ENCODE measurements around the gene CCDC183. TPM values are rescaled to one million over a fixed set of nuclear protein-coding genes. Genes with fewer than 3 reads are reported as not detected.

The CCDC183 gene

DNA sequence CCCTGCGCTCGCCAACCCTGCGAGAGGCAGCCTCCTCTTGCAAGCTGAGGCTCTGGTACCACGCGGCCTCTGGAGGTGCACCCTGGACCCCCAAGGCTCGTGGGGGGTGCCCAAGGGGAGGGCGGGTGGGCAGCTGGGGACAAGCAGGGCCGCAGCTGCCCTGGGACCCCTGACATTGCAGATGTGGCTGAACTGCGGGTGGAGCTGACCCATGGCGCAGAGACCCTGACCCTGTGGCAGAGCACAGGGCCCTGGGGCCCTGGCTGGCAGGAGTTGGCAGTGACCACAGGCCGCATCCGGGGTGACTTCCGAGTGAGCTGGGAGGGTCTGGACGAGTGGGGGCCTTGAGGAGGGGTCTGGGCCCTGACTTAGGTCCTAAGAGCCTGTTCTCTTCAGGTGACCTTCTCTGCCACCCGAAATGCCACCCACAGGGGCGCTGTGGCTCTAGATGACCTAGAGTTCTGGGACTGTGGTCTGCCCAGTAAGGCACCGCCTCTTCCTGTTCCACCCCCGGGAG lies 57.5 kb downstream of the CCDC183 start:
- Histone ChIP-seq H3K36me3 (ENCODE audit: insufficient read depth, low read length) (peaks cover 9% of the 10 kb centered on the region), H3K9ac (ENCODE audit: low read depth, low read length) (no peak overlapping the region), H3K27me3 (ENCODE audit: control insufficient read depth, insufficient read depth, low read length) (no peaks in the 10 kb centered on the region), H3K4me1 (ENCODE audit: control insufficient read depth, insufficient read depth, low read length) (peaks cover 13% of the 10 kb centered on the region), H3K4me3 (ENCODE audit: low read length) (no peak overlapping the region), H3K4me2 (ENCODE audit: low read length) (no peak overlapping the region), H3K9me3 (replicated peaks; ENCODE audit: low read length) (no peaks in the 10 kb centered on the region)

DNA sequence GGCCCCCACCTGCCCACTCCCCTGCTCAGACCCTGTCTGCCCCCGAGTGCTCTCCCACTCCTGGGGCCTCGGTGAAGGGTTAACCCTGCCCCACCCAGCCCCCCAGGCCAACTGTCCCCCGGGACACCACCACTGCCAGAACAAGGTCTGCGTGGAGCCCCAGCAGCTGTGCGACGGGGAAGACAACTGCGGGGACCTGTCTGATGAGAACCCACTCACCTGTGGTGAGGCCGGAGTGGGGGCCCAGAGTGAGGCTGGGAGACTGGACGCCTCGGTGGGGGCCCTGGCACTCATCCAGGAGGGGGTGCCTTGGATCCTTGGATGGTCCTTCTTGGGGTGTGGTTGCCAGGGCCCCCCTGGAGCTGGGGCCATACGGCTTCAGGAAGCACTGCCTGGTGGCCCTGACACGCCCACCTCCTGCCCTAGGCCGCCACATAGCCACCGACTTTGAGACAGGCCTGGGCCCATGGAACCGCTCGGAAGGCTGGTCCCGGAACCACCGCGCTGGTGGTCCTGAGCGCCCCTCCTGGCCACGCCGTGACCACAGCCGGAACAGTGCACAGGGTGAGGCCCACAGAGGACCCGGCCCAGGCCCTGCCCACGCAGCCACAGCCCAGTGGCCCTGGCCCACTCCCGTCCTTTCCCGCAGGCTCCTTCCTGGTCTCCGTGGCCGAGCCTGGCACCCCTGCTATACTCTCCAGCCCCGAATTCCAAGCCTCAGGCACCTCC lies 58.1 kb downstream of the CCDC183 start:
- Histone ChIP-seq H3K4me1 (ENCODE audit: control insufficient read depth, insufficient read depth, low read length) (peaks cover 19% of the 10 kb centered on the region), H3K9ac (ENCODE audit: low read depth, low read length) (no peak overlapping the region), H3K27me3 (ENCODE audit: control insufficient read depth, insufficient read depth, low read length) (no peaks in the 10 kb centered on the region), H3K9me3 (replicated peaks; ENCODE audit: low read length) (no peaks in the 10 kb centered on the region), H3K4me3 (ENCODE audit: low read length) (no peak overlapping the region), H3K4me2 (ENCODE audit: low read length) (no peak overlapping the region), H3K36me3 (ENCODE audit: insufficient read depth, low read length) (peaks cover 9% of the 10 kb centered on the region)

DNA sequence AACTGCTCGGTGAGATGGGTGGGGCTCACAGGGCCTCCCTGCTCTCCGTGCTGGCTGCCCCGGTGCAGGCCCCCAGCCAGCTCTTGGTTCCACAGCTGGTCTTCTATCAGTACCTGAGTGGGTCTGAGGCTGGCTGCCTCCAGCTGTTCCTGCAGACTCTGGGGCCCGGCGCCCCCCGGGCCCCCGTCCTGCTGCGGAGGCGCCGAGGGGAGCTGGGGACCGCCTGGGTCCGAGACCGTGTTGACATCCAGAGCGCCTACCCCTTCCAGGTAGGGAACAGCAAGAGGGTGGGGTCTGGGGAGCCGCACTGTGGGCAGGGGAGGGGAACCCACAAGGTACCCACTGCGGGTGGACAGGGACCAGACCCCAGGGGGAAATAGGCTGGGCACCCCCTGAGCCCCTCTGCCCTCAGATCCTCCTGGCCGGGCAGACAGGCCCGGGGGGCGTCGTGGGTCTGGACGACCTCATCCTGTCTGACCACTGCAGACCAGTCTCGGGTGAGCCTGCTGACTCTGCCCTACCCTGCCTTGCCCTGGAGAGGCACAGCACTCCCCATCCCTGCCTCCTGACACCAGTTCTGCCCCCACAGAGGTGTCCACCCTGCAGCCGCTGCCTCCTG lies 58.8 kb downstream of the CCDC183 start:
- Histone ChIP-seq H3K36me3 (ENCODE audit: insufficient read depth, low read length) (peaks cover 9% of the 10 kb centered on the region), H3K9me3 (replicated peaks; ENCODE audit: low read length) (no peaks in the 10 kb centered on the region), H3K9ac (ENCODE audit: low read depth, low read length) (no peak overlapping the region), H3K4me1 (ENCODE audit: control insufficient read depth, insufficient read depth, low read length) (peaks cover 21% of the 10 kb centered on the region), H3K27me3 (ENCODE audit: control insufficient read depth, insufficient read depth, low read length) (no peaks in the 10 kb centered on the region), H3K4me3 (ENCODE audit: low read length) (no peak overlapping the region), H3K4me2 (ENCODE audit: low read length) (no peak overlapping the region)

DNA sequence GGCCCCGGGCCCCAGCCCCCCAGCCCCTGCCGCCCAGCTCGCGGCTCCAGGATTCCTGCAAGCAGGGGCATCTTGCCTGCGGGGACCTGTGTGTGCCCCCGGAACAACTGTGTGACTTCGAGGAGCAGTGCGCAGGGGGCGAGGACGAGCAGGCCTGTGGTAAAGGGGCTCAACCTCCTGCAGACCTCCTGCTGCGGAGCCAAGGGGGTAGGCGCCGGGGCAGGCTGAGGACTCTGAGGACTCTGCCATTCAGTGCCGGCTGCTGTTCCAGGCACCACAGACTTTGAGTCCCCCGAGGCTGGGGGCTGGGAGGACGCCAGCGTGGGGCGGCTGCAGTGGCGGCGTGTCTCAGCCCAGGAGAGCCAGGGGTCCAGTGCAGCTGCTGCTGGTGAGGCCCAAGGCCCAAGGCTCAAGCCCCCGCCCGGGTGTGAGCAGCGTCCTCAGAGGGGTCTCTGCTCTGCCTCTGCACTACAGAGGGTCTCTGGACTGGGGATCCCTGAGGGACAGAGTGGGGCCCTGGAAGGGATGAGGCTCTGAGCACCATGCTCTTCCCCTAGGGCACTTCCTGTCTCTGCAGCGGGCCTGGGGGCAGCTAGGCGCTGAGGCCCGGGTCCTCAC lies 59.4 kb downstream of the CCDC183 start:
- H3K36me3 ChIP-seq (ENCODE audit: insufficient read depth, low read length), result peaks cover 4% of the 10 kb centered on the region

DNA sequence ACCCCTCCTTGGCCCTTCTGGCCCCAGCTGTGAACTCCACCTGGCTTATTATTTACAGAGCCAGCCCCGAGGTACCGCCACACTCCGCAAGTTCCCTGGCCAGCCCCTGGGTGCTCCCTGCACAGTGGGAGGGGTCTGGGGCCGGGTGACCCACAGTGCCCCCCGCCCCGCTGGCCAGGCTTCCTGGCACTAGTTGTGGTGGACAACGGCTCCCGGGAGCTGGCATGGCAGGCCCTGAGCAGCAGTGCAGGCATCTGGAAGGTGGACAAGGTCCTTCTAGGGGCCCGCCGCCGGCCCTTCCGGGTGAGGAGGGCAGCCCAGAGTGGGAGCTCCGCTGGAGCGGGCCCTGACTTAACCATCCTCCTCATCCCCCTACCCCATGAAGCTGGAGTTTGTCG lies 59.9 kb downstream of the CCDC183 start:
- Histone ChIP-seq H3K9ac (ENCODE audit: low read depth, low read length) (no peak overlapping the region), H3K9me3 (replicated peaks; ENCODE audit: low read length) (no peaks in the 10 kb centered on the region), H3K4me1 (ENCODE audit: control insufficient read depth, insufficient read depth, low read length) (peaks cover 12% of the 10 kb centered on the region), H3K4me2 (ENCODE audit: low read length) (no peak overlapping the region), H3K36me3 (ENCODE audit: insufficient read depth, low read length) (peaks cover 7% of the 10 kb centered on the region), H3K4me3 (ENCODE audit: low read length) (no peak overlapping the region), H3K27me3 (ENCODE audit: control insufficient read depth, insufficient read depth, low read length) (no peaks in the 10 kb centered on the region)

More for the DNA sequence above, 59.4 kb downstream of the CCDC183 start:
- Histone ChIP-seq H3K4me2 (ENCODE audit: low read length) (no peak overlapping the region), H3K27me3 (ENCODE audit: control insufficient read depth, insufficient read depth, low read length) (no peaks in the 10 kb centered on the region), H3K9ac (ENCODE audit: low read depth, low read length) (no peak overlapping the region), H3K4me1 (ENCODE audit: control insufficient read depth, insufficient read depth, low read length) (peaks cover 15% of the 10 kb centered on the region), H3K9me3 (replicated peaks; ENCODE audit: low read length) (no peaks in the 10 kb centered on the region), H3K4me3 (ENCODE audit: low read length) (no peak overlapping the region)

DNA sequence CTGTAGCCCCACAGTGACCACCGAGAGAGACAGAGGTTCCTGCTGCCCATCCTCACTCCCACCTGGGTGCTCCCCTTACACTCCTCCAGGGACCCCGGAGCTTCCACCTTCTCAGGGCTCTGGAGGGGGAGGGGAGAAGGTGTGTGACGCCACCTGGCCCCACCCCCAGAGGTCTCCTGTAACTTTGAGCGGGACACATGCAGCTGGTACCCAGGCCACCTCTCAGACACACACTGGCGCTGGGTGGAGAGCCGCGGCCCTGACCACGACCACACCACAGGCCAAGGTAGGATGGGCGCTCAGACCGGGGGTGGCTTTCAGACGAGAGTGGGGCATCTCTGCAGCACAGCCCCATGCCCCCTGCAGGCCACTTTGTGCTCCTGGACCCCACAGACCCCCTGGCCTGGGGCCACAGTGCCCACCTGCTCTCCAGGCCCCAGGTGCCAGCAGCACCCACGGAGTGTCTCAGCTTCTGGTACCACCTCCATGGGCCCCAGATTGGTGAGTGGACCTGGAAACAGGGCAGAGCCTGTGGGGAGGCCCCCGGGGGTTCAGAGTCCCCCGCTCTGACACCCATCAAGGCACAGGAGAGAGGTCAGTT lies 60.5 kb downstream of the CCDC183 start:
- no peak overlapping the region for H3K9ac ChIP-seq (ENCODE audit: low read depth, low read length)
- H3K36me3 ChIP-seq (ENCODE audit: insufficient read depth, low read length), result peaks cover 11% of the 10 kb centered on the region
- H3K27me3 ChIP-seq (ENCODE audit: control insufficient read depth, insufficient read depth, low read length), result no peaks in the 10 kb centered on the region
- H3K4me1 ChIP-seq (ENCODE audit: control insufficient read depth, insufficient read depth, low read length), result peaks cover 12% of the 10 kb centered on the region
- H3K9me3 ChIP-seq (replicated peaks; ENCODE audit: low read length), result no peaks in the 10 kb centered on the region
- no peak overlapping the region for H3K4me2 ChIP-seq (ENCODE audit: low read length)
- H3K4me3 ChIP-seq (ENCODE audit: low read length), result no peak overlapping the region

DNA sequence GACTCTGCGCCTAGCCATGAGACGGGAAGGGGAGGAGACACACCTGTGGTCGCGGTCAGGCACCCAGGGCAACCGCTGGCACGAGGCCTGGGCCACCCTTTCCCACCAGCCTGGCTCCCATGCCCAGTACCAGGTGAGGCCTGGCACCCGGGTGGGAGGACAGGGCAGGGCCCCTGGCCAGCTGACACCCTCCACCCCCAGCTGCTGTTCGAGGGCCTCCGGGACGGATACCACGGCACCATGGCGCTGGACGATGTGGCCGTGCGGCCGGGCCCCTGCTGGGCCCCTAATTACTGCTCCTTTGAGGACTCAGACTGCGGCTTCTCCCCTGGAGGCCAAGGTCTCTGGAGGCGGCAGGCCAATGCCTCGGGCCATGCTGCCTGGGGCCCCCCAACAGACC lies 61.0 kb downstream of the CCDC183 start:
- Histone ChIP-seq H3K9ac (ENCODE audit: low read depth, low read length) (no peak overlapping the region), H3K4me3 (ENCODE audit: low read length) (no peak overlapping the region), H3K4me2 (ENCODE audit: low read length) (no peak overlapping the region), H3K36me3 (ENCODE audit: insufficient read depth, low read length) (peaks cover 13% of the 10 kb centered on the region), H3K9me3 (replicated peaks; ENCODE audit: low read length) (no peaks in the 10 kb centered on the region), H3K4me1 (ENCODE audit: control insufficient read depth, insufficient read depth, low read length) (peaks cover 12% of the 10 kb centered on the region), H3K27me3 (ENCODE audit: control insufficient read depth, insufficient read depth, low read length) (no peaks in the 10 kb centered on the region)

Small RNA genes lying within 50 kb of the gene (small RNA-seq; reads per million reads assigned to genes)
- gene AL355987.2 (not detected), gene ATP6V1G1P3 (not detected), gene MIR4292 (not detected), gene MIR6722 (not detected)
